Left ventricle myocardium inferior (tissue), 1 donor: ENCODE results near the gene ASAP3. TPM values are rescaled to one million over a fixed set of nuclear protein-coding genes. Genes with fewer than 3 reads are reported as not detected.

ENCODE experiments used
- DNase-seq: peaks from one replicate; pipeline ENCODE4 v3.0.0-alpha.2; 2020
- H3K27ac ChIP-seq: fragments of 200-600 bp; replicated peaks from 2 replicates; pipeline ENCODE4 v1.8.0; 2021
- H3K27me3 ChIP-seq: fragments of 200-600 bp; 2 replicates; pipeline ENCODE4 v1.8.0; 2021; ENCODE audit warnings: low read depth
- H3K36me3 ChIP-seq: fragments of 200-600 bp; 2 replicates; pipeline ENCODE4 v1.8.0; 2021
- H3K4me1 ChIP-seq: fragments of 200-600 bp; 2 replicates; pipeline ENCODE4 v1.8.0; 2021
- H3K4me3 ChIP-seq: fragments of 200-600 bp; 2 replicates; pipeline ENCODE4 v1.8.0; 2021; ENCODE audit warnings: mild to moderate bottlenecking, moderate library complexity
- H3K9me3 ChIP-seq: fragments of 200-600 bp; replicated peaks from 2 replicates; pipeline ENCODE4 v1.8.0; 2021
- CTCF ChIP-seq: fragments of 200-600 bp; IDR thresholded peaks from 2 replicates; pipeline ENCODE4 v1.8.0; 2021; ENCODE audit warnings: antibody characterized with exemption, mild to moderate bottlenecking, borderline replicate concordance
- intact Hi-C: fragments of 100-400 bp; cut with micrococcal nuclease; formaldehyde crosslinking; loops from one replicate; pipeline ENCODE4 v1.11.0; 2022
- total RNA-seq: library from RNA; stranded (reverse); fragmentation: NEBNext Ultra II Directional; extraction: Animal tissue kit (Norgen Biotek cat#: 25700); gene quantifications from one replicate; pipeline ENCODE4 v1.2.1, GENCODE V29; 2021
- donor health status: DM: no; HTN: yes; CAD: no; lungs with severe emphysema.

ASAP3 gene
- total RNA-seq, 1 donor from 2014 or later, result 44.4 TPM

GRCh38 chr1:23472351-23473036, 11.5 kb downstream of the ASAP3 start:
- Histone ChIP-seq H3K9me3 (no peaks in the 10 kb centered on the region), H3K36me3 (no peaks in the 10 kb centered on the region), H3K27me3 (no peaks in the 10 kb centered on the region), H3K4me3 (no peak overlapping the region), H3K27ac (peak overlapping the region; percentile 38), H3K4me1 (peaks cover 77% of the 10 kb centered on the region)
- TF ChIP-seq CTCF, result no peak
- intact Hi-C loops, result no loop called here
- no peak for DNase-seq

- H3K9me3 ChIP-seq, result no peaks in the 10 kb centered on the region
- intact Hi-C loops, result no loop called here
- no peak for DNase-seq
- peaks cover 77% of the 10 kb centered on the region for H3K4me1 ChIP-seq
- H3K27ac ChIP-seq, result peak overlapping the region; percentile 83
- no peaks in the 10 kb centered on the region for H3K27me3 ChIP-seq
- TF ChIP-seq CTCF, result no peak
- no peak overlapping the region for H3K4me3 ChIP-seq
- H3K36me3 ChIP-seq, result no peaks in the 10 kb centered on the region
Measured at GRCh38 chr1:23471473-23472075, 12.4 kb downstream of the ASAP3 start.

GRCh38 chr1:23470282-23471070, 13.5 kb downstream of the ASAP3 start:
- Histone ChIP-seq H3K27ac (peak overlapping the region; percentile 83), H3K27me3 (no peaks in the 10 kb centered on the region), H3K9me3 (no peaks in the 10 kb centered on the region), H3K36me3 (no peaks in the 10 kb centered on the region), H3K4me1 (peaks cover 68% of the 10 kb centered on the region), H3K4me3 (no peak overlapping the region)
- no peak for TF ChIP-seq CTCF
- intact Hi-C loops, result no loop called here
- DNase-seq, result peak; percentile 62

GRCh38 chr1:23469372-23469982, 14.5 kb downstream of the ASAP3 start:
- Histone ChIP-seq H3K27me3 (no peaks in the 10 kb centered on the region), H3K36me3 (no peaks in the 10 kb centered on the region), H3K4me1 (peaks cover 58% of the 10 kb centered on the region), H3K27ac (peak overlapping the region; percentile 83), H3K9me3 (no peaks in the 10 kb centered on the region), H3K4me3 (no peak overlapping the region)
- intact Hi-C loops, result no loop called here
- peak; percentile 48 for DNase-seq
- TF ChIP-seq CTCF, result no peak

GRCh38 chr1:23466423-23466989, 17.5 kb downstream of the ASAP3 start:
- no peak overlapping the region for H3K27ac ChIP-seq
- H3K9me3 ChIP-seq, result no peaks in the 10 kb centered on the region
- peaks cover 45% of the 10 kb centered on the region for H3K4me1 ChIP-seq
- H3K4me3 ChIP-seq, result no peak overlapping the region
- intact Hi-C loops, result no loop called here
- H3K27me3 ChIP-seq, result no peaks in the 10 kb centered on the region
- no peak for TF ChIP-seq CTCF
- DNase-seq, result no peak
- H3K36me3 ChIP-seq, result no peaks in the 10 kb centered on the region
